Kidney epithelial cell (primary cell): ENCODE measurements around the gene IRGQ. TPM values are rescaled to one million over a fixed set of nuclear protein-coding genes. Genes with fewer than 3 reads are reported as not detected.

ENCODE experiments used
- DNase-seq: peaks from one replicate; pipeline ENCODE4 v3.0.0-alpha.2; 2010; ENCODE audit warnings: low read depth
- H3K27me3 ChIP-seq: 2 replicates; pipeline ENCODE4 v1.6.0; 2011; ENCODE audit warnings: low read length; ENCODE audit not compliant: control insufficient read depth, insufficient read depth
- H3K36me3 ChIP-seq: 2 replicates; pipeline ENCODE4 v1.5.1; 2011; ENCODE audit warnings: low read length; ENCODE audit not compliant: control insufficient read depth, insufficient read depth
- H3K4me3 ChIP-seq: 2 replicates; pipeline ENCODE4 v1.5.1; 2011; ENCODE audit warnings: low read depth, mild to moderate bottlenecking, control low read depth, low read length
- total RNA-seq: library from RNA; depleted of rRNA; stranded (reverse); fragments of >200 nt; gene quantifications from 2 replicates; pipeline ENCODE4 v1.2.3, GENCODE V29; 2015
- TF ChIP-seq, protein P1 (sequence below): IDR thresholded peaks from 2 replicates; pipeline ENCODE4 v1.5.1; 2011; ENCODE audit warnings: mild to moderate bottlenecking, moderate library complexity, low read length, control low read depth, inconsistent platforms; ENCODE audit not compliant: insufficient read depth, poor library complexity, severe bottlenecking

The IRGQ gene
- total RNA-seq, 1 donor from 2014 or later = 49.6 TPM

DNA sequence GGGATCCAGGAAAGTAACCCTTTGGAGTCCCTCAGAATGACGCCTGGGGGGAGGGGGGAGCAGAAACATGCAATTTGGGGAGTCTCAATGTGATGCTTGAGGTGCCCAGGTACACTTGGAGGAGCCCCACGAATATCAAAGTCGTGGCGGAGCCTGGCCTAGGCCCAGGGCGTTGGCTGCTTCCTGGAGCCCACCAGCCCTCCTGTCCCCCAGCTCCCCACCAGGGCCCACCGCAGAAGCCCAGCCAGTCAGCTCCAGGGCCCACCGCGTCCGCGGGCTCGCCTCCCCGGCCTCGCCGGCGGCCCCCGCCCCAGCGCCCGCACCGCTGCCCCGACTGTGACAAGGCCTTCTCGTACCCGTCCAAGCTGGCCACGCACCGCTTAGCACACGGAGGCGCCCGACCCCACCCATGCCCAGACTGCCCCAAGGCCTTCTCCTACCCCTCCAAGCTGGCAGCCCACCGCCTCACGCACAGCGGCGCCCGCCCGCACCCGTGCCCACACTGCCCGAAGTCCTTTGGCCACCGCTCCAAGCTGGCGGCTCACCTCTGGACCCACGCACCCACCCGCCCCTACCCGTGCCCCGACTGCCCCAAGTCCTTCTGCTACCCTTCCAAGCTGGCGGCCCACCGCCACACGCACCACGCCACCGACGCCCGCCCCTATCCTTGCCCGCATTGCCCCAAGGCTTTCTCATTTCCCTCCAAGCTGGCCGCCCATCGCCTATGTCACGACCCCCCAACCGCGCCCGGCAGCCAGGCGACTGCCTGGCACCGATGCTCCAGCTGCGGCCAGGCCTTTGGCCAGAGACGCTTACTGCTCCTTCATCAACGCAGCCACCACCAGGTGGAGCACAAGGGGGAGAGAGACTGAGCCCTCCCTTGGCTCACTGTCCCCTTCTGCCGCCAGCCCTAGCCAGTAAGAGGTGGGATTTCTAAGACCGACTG lies 60.8 kb downstream of the IRGQ start:
- H3K4me3 ChIP-seq = no peak overlapping the region
- H3K36me3 ChIP-seq = peaks cover under 1% of the 10 kb centered on the region
- no peak for DNase-seq
- TF ChIP-seq, protein P1, sequence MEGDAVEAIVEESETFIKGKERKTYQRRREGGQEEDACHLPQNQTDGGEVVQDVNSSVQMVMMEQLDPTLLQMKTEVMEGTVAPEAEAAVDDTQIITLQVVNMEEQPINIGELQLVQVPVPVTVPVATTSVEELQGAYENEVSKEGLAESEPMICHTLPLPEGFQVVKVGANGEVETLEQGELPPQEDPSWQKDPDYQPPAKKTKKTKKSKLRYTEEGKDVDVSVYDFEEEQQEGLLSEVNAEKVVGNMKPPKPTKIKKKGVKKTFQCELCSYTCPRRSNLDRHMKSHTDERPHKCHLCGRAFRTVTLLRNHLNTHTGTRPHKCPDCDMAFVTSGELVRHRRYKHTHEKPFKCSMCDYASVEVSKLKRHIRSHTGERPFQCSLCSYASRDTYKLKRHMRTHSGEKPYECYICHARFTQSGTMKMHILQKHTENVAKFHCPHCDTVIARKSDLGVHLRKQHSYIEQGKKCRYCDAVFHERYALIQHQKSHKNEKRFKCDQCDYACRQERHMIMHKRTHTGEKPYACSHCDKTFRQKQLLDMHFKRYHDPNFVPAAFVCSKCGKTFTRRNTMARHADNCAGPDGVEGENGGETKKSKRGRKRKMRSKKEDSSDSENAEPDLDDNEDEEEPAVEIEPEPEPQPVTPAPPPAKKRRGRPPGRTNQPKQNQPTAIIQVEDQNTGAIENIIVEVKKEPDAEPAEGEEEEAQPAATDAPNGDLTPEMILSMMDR = peak; percentile 77
- no peaks in the 10 kb centered on the region for H3K27me3 ChIP-seq

Other genes starting within 250 kb of the IRGQ start
- 0.13 and 0.27 TPM in 2 replicates for gene CD177, start 242.4 kb downstream of the IRGQ start, total RNA-seq
- gene TEX101, start 181.2 kb downstream of the IRGQ start, total RNA-seq = not detected in 2 replicates
- gene LYPD3, start 130.5 kb downstream of the IRGQ start, total RNA-seq = 0.33 and 0.62 TPM in 2 replicates
- gene PHLDB3, start 91.4 kb downstream of the IRGQ start, total RNA-seq = 15.8 and 23.0 TPM in 2 replicates
- 77.8 and 80.4 TPM in 2 replicates for gene ETHE1, start 68.9 kb downstream of the IRGQ start, total RNA-seq
- gene ZNF575, start 62.9 kb downstream of the IRGQ start, total RNA-seq = not detected in 2 replicates
- 32.9 and 38.1 TPM in 2 replicates for gene XRCC1, start 20.6 kb downstream of the IRGQ start, total RNA-seq
- gene PINLYP, start 20.3 kb downstream of the IRGQ start, total RNA-seq = 3.1 and 5.8 TPM in 2 replicates
- gene ZNF576, start 461 bp upstream of the IRGQ start, total RNA-seq = 6.2 and 21.9 TPM in 2 replicates
- 0.46 TPM in 1 of 2 replicates, not detected in the other for gene SRRM5, start 16.0 kb upstream of the IRGQ start, total RNA-seq
- 71.7 and 82.2 TPM in 2 replicates for gene ZNF428, start 23.5 kb upstream of the IRGQ start, total RNA-seq
- gene CADM4, start 43.7 kb upstream of the IRGQ start, total RNA-seq = 21.9 and 25.9 TPM in 2 replicates
- gene PLAUR, start 74.0 kb upstream of the IRGQ start, total RNA-seq = 319 and 341 TPM in 2 replicates
- not detected in 2 replicates for gene IRGC, start 119.9 kb upstream of the IRGQ start, total RNA-seq
- gene SMG9, start 158.8 kb upstream of the IRGQ start, total RNA-seq = 22.1 and 27.7 TPM in 2 replicates
- gene KCNN4, start 184.8 kb upstream of the IRGQ start, total RNA-seq = 8.8 and 10.8 TPM in 2 replicates
- 0.41 and 0.63 TPM in 2 replicates for gene LYPD5, start 206.3 kb upstream of the IRGQ start, total RNA-seq
- 3.8 and 4.0 TPM in 2 replicates for gene ZNF283, start 231.2 kb upstream of the IRGQ start, total RNA-seq